Subcutaneous abdominal adipose tissue (tissue), 5 donors: Measurements from ENCODE around the gene JOSD1.
"Not testable (repeated sequence)": the region's sequence is repeated elsewhere in the genome, so short reads cannot be mapped to it uniquely, and the experiment has no call there.

Source experiments
- H3K27ac ChIP-seq: one replicate; pipeline ENCODE4 v1.7.0; 2013; ENCODE audit warnings: low read depth, mild to moderate bottlenecking, inconsistent platforms, low read length, moderate library complexity
- H3K27me3 ChIP-seq, 5 donors: one replicate each; pipeline ENCODE4 v1.7.0; 2013; ENCODE audit warnings: low read length in 5 of 5, inconsistent platforms in 1 of 5; ENCODE audit not compliant: control insufficient read depth in 5 of 5, insufficient read depth in 4 of 5
- H3K36me3 ChIP-seq, 5 donors: one replicate each; pipeline ENCODE4 v1.7.0; 2013; ENCODE audit warnings: low read length in 5 of 5; ENCODE audit not compliant: control insufficient read depth in 5 of 5, insufficient read depth in 5 of 5
- H3K4me1 ChIP-seq, 5 donors: one replicate each; pipeline ENCODE4 v1.7.0; 2013; ENCODE audit warnings: low read length in 5 of 5, mild to moderate bottlenecking in 3 of 5, moderate library complexity in 1 of 5; ENCODE audit not compliant: control insufficient read depth in 5 of 5, insufficient read depth in 5 of 5
- H3K4me3 ChIP-seq, 5 donors: one replicate each; pipeline ENCODE4 v1.7.0; 2013; ENCODE audit warnings: low read length in 5 of 5, low read depth in 1 of 5
- H3K9ac ChIP-seq, 5 donors: one replicate each; pipeline ENCODE4 v1.7.0; 2013; ENCODE audit warnings: low read length in 5 of 5, mild to moderate bottlenecking in 4 of 5, moderate library complexity in 3 of 5
- H3K9me3 ChIP-seq, 5 donors: one replicate each; pipeline ENCODE4 v1.7.0; 2013; ENCODE audit warnings: low read length in 5 of 5; ENCODE audit not compliant: control insufficient read depth in 5 of 5
- donor health status: healthy.
- donor health status: healthy.
- donor health status: healthy.
- donor health status: healthy.
- donor health status: healthy.

The JOSD1 gene

DNA sequence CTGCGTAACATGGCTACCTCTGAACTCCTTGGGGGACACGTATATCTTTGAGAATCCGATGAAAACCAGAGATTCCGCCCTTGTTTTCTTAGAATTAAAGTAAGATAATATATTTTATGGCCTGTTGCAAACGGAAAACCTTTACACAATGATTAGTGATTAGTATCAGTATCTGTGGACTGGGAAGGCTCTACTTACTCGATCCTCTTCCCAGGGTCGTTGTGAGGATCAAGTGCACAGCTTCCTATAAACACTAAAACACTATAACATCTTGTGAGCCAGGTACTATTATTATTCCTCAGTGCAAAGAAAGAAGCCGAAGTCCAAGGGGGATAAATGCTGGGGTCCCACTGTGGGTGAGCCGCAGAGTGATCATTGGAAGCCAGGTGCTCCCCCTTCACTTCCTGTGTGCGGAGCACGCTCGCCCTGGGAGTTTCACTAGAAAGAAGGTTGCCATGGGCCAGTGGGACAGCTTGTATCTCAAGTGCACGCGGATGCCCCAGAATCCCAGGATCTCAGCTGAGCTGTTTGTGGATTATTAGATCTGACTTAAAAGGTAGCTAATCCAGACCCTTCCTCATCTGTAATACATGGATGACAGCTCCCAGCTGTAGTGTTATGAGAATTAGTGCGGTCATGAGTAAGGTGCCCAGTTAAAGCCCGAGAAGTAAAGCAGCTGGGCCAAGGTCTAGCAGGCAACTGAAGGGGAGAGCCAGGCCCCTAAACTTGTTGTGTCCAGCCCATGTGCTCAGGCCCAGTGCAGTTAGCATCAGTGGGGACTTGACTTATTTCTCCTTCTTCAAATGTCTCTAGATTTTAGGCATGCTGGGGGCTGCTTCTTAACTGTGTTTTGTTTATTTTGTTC is 43.5 kb downstream of the JOSD1 start:
- Histone ChIP-seq H3K36me3 (peaks cover 0 to 4% (median 0%) of the 10 kb centered on the region in 5 donors), H3K9ac (peak overlapping the region; percentile 57 to 99 (median 97)), H3K4me3 (peak overlapping the region; percentile 85 to 97 (median 93)), H3K4me1 (peaks cover 0 to 22% (median 19%) of the 10 kb centered on the region in 5 donors), H3K27me3 (no peaks in the 10 kb centered on the region), H3K27ac (peak overlapping the region; percentile 72), H3K9me3 (no peaks in the 10 kb centered on the region)

DNA sequence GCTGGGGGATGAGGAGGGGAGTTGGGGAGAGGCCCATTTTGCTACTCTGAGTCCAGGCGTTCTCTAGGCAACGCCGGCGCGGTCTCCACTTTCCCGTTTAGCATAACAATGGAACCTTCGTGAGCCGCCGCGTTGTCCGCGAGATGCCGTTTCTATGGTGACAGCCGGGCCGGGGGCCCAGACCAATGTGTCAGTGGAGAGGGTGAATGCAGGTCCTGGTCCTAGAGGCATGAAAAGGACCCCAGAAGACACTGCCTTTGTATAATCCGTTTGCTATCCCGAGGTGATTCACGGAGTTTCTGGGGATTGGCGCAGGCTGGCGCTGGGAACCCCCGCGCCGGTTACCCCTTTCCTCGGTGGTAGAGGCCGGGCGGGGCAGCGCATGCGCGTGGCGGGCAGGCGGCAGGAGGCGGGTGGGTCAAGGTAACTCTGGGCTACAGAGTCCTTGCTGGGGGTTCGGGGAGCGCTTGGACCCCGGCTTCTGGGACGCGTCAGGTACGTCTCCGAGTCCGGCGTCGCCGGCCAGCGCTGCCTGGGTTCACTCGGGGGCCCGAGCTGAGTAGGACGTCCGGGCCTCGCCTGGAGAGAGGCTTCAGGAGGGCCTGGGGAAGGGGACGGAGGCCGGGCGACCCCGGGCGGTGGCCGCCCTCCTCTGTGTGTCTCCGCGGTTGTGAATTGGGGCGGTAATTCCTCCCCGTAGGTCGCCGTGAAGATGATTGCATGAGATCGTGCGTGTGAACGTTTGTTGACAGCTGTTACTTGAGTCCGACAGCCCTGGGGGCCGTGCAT is 44.3 kb downstream of the JOSD1 start, which contains the start of the genes CBY1 and FAM227A:
Gene CBY1, plus strand, starts transcription at position 383 of the 789 bp plus-strand sequence. CDS start 11,417 bp downstream, outside the sequence.
Gene FAM227A, minus strand, starts transcription at position 137 of the 789 bp plus-strand sequence. CDS start 6,224 bp downstream, outside the sequence.
- peak within 1 kb of the TSS; percentile 72 for H3K27ac ChIP-seq
- no peaks in the 10 kb centered on the region for H3K9me3 ChIP-seq
- H3K36me3 ChIP-seq: no peaks in the 10 kb centered on the region
- H3K9ac ChIP-seq: peak within 1 kb of the TSS; percentile 57 to 99 (median 97)
- peaks cover 0 to 22% (median 19%) of the 10 kb centered on the region in 5 donors for H3K4me1 ChIP-seq
- H3K27me3 ChIP-seq: no peaks in the 10 kb centered on the region
- H3K4me3 ChIP-seq: peak within 1 kb of the TSS; percentile 85 to 97 (median 93)

DNA sequence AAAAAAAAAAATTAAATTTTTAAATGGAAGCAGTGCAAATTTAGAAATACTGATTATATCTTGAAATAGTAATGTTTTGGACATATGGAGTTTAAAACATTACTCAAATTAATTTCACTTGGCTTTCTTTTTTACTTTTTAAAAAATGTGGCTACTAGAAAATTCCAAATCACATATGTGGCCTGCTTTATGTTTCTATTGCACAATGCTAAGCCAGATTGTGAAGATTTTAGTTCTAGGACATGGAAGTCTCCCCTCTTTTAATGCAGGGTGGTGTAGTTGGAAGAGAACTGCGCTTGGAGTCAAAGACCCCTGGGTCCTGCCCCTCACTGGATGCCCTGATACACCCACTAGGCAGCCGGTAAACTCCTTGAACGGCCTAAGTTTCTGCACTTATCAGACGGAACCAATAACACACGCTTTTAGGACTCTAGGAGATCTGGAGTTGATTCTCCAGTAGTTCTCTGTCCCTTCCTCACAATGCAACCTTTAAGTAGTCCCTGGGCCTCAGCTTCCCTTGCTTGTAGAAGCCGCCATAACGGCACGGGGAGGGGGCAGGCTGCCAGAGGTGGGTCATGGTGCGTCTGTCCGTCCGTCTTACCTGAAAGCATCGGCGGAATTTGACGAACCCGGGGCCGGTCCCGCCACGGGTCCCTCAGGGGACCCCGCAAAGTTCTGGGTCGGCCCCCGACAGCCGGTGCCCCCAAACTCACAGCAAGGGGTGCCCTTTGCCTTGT is 45.1 kb downstream of the JOSD1 start:
- Histone ChIP-seq H3K4me1 (peaks cover 0 to 22% (median 19%) of the 10 kb centered on the region in 5 donors), H3K36me3 (no peaks in the 10 kb centered on the region), H3K27ac (peak overlapping the region; percentile 72), H3K9ac (peak overlapping the region in 4 of 5 donors; percentile 95 to 99 (median 98)), H3K27me3 (no peaks in the 10 kb centered on the region), H3K9me3 (no peaks in the 10 kb centered on the region), H3K4me3 (peak overlapping the region; percentile 68 to 97 (median 93))

DNA sequence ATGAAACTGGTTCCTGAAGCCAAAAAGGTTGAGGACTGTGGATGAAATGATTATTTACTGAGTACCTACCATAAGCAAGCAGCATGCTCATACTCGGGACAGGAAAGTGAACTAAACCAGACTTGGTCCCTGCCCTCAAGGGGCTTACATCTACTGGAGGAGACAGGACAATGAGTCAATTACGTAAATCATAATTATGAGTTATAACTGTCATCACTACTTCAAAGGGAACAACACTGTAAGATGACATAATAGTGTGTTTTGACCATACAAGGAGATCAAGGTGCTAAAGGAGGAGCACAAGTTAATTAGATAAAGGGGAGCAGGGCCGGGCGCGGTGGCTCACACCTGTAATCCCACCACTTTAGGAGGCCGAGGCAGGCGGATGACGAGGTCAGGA is 47.0 kb downstream of the JOSD1 start:
- Histone ChIP-seq H3K9ac (no peak overlapping the region), H3K4me3 (no peak overlapping the region), H3K9me3 (no peaks in the 10 kb centered on the region), H3K36me3 (no peaks in the 10 kb centered on the region), H3K4me1 (peaks cover 0 to 22% (median 19%) of the 10 kb centered on the region in 5 donors), H3K27ac (no peak overlapping the region), H3K27me3 (no peaks in the 10 kb centered on the region)

DNA sequence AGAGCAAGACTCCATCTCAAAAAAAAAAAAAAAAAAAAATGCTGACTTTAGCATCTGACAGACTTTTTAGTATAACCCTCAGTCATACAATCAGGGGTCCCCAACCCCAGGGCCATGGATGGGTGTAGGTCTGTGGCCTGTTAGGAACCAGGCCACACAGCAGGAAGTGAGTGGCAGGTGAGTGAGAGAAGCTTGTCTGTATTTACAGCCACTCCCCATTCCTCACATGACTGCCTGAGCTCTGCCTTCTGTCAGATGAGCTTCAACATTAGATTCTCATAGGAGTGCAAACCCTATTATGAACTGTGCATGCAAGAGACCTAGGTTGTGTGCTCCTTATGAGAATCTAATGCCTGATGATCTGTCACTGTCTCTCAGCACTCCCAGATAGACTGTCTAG is 47.9 kb downstream of the JOSD1 start:
- no peak overlapping the region for H3K9ac ChIP-seq
- H3K27ac ChIP-seq: no peak overlapping the region

DNA sequence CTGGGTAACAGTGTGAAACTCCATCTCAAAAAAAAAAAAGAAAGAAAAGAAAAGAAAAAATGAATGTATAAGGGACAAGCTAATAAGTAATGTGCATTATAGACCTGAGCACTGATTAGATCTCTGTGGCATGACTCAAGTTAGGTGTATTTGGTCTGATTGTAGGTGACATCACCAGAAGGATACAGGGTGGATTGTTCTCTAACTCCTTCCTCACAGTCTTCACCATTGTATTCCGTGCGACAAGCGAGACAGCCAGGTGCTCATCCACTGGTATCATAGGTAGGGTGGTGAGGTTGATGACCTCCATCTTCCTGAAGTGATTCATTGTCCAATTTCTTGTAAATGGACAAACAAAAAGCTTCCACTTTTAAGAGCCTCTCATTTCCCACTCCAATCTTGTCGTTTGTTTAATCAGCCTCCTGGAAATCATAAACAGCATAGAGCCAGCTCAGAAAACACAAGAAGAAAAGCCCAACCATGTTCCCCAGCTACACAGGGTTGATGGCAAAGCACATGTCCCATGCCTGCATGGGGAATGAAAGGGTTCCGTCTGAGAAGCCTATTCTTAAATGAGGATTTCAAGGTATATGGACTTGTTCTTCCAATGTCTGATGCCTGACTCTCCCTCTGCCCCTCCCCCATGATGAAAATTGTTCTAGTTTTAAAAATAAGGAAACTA is 50.8 kb downstream of the JOSD1 start:
- Histone ChIP-seq H3K4me3 (no peak overlapping the region), H3K9me3 (no peaks in the 10 kb centered on the region), H3K27ac (no peak overlapping the region), H3K27me3 (no peaks in the 10 kb centered on the region), H3K36me3 (no peaks in the 10 kb centered on the region), H3K4me1 (no peaks in the 10 kb centered on the region), H3K9ac (no peak overlapping the region)

More for the DNA sequence above, 47.9 kb downstream of the JOSD1 start:
- Histone ChIP-seq H3K4me3 (no peak overlapping the region), H3K36me3 (no peaks in the 10 kb centered on the region), H3K9me3 (no peaks in the 10 kb centered on the region), H3K4me1 (peaks cover 0 to 21% (median 19%) of the 10 kb centered on the region in 5 donors), H3K27me3 (no peaks in the 10 kb centered on the region)

DNA sequence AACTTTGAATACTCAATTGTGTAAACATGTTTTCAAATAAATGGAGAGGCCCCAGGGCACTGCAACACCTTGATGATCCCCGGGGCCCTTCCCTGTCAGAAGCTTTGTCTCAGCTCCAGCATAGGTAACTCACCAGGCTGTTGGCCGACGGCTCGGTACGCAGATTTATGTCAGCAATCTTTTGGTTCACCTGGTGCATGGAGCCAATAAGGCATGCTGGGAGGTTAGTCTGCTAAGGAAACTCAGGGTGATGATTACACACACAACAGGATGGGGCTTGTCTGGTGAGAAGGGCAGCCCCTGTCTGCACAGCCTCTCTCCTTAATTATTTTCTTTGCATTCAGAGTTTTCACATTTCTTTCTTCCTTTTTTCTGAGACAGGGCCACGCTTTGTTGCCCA is 55.3 kb downstream of the JOSD1 start:
- Histone ChIP-seq H3K27ac (no peak overlapping the region), H3K9me3 (no peaks in the 10 kb centered on the region), H3K27me3 (no peaks in the 10 kb centered on the region), H3K4me1 (no peaks in the 10 kb centered on the region), H3K4me3 (no peak overlapping the region), H3K36me3 (no peaks in the 10 kb centered on the region), H3K9ac (no peak overlapping the region)

DNA sequence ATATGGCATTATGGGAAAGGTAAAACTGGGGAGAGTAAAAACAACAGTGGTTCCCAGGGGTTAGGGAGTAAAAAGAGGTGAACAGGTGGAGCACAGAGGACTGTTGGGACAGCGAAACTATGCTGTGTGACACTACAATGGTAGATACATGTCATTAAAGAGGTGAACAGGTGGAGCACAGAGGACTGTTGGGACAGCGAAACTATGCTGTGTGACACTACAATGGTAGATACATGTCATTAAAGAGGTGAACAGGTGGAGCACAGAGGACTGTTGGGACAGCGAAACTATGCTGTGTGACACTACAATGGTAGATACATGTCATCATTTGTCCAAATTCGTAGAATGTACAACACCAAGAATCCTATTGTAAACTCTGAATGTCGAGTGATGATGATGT is 56.5 kb downstream of the JOSD1 start:
- not testable (repeated sequence) for H3K9ac ChIP-seq, H3K4me3 ChIP-seq, H3K36me3 ChIP-seq, H3K27ac ChIP-seq, H3K4me1 ChIP-seq, H3K27me3 ChIP-seq, H3K9me3 ChIP-seq

DNA sequence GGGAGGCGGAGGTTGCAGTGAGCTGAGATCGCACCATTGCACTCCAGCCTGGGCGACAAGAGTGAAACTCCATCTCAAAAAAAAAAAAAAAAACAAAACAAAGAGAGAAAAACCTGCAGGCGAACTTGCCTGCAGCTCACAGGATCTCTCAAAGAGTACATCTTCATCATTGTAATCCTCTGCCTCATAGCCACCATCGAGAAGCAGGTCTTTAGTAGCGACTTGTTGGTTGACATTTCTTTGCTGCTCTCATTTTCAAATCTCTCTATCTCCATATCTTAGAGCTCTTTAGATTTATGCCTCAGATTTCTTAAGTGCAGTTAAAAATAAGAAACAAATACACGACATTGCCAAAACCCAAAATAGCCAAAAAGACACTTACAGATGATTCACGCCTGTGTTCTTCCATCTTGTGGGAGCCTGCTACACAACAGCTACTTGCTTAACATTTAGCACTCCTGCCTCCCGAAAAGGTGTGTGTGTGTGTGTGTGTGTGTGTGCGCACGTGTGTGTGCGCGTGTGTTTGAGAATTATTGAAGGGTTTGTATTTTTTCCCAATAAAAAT is 59.2 kb downstream of the JOSD1 start:
- Histone ChIP-seq H3K27me3 (no peaks in the 10 kb centered on the region), H3K4me1 (no peaks in the 10 kb centered on the region), H3K9me3 (no peaks in the 10 kb centered on the region), H3K4me3 (no peak overlapping the region), H3K27ac (no peak overlapping the region), H3K9ac (no peak overlapping the region), H3K36me3 (no peaks in the 10 kb centered on the region)
